ENCODE data around the gene SYNC. TPM values are rescaled to one million over a fixed set of nuclear protein-coding genes. Genes with fewer than 3 reads are reported as not detected.

SYNC gene
- total and polyA plus RNA-seq, 2 of the 8 experiments (the other 6 are each of a cell fraction or from before 2014, with no cell fraction given): 0.06 to 0.17 TPM

DNA sequence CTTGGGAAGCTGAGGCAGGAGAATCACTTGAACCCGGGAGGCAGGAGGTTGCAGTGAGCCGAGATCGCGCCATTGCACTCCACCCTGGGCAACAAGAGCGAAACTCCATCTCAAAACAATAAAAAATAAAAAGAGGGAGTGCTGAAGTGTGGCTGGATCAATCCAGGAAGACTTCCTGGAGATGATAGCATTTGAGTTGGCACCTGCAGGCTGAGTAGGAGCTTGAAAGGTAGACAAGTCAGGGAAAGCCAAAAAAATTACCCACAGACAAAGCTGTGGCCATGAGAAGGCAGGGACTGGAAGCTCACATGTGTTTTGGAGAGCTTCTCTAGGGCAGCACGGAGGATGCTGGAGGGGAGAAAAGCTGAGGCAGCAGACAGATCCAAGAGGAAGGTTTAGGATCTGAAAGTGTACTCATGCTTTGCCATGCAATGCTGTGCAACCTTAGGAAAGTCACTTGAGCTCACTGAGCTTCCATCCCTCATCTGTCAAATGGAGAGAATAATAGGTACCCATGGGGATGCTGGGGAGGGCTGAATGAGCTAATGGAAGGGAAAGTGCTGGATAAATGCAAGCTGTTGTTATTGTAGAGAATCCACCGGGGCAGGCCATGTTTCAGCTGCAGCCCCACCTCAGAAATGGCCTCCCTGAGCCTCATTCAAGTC lies 26.0 kb upstream of the SYNC start (continued):
- TF ChIP-seq KDM1A (IDR thresholded peaks at IDR 0.05; ENCODE audit: borderline replicate concordance, low read length) (no peak), SAP30 (IDR thresholded peaks at IDR 0.05; ENCODE audit: insufficient read depth, insufficient replicate concordance, low read length) (no peak)
